ENCODE results near the gene RMND1. TPM values are rescaled to one million over a fixed set of nuclear protein-coding genes. Genes with fewer than 3 reads are reported as not detected.

RMND1 gene
- total RNA-seq, 1 donor: 56.5 TPM

DNA sequence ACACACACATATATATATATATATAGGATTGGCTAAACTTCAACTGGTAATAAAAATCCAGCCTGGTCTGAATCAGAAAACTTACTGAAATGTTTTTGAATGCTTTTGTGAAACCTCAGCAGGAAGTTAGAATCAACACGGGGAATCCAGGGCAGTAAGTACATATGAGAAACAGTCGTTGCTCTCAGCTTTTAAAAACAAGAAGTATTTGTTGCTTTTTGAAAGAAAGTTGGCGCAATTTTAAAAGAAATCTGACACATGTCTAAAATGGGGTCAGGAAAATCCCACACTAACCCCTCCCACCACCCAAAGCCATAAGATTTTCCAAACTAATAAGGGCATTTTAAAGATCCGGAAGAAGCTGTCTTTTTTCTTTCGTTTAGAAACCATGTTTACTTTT lies 30.4 kb upstream of the RMND1 start:
- peak; percentile 79 for DNase-seq (ENCODE audit: insufficient read length, low spot score, missing footprints)
- no peaks in the 10 kb centered on the region for H3K79me2 ChIP-seq (ENCODE audit: insufficient read depth, low read length)
- TF ChIP-seq, protein P1, sequence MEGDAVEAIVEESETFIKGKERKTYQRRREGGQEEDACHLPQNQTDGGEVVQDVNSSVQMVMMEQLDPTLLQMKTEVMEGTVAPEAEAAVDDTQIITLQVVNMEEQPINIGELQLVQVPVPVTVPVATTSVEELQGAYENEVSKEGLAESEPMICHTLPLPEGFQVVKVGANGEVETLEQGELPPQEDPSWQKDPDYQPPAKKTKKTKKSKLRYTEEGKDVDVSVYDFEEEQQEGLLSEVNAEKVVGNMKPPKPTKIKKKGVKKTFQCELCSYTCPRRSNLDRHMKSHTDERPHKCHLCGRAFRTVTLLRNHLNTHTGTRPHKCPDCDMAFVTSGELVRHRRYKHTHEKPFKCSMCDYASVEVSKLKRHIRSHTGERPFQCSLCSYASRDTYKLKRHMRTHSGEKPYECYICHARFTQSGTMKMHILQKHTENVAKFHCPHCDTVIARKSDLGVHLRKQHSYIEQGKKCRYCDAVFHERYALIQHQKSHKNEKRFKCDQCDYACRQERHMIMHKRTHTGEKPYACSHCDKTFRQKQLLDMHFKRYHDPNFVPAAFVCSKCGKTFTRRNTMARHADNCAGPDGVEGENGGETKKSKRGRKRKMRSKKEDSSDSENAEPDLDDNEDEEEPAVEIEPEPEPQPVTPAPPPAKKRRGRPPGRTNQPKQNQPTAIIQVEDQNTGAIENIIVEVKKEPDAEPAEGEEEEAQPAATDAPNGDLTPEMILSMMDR (IDR thresholded peaks at IDR 0.05; ENCODE audit: extremely low read depth, low read depth, low read length): no peak
- H3K27ac ChIP-seq (ENCODE audit: low read depth, low read length): peak overlapping the region; percentile 70
- no peaks in the 10 kb centered on the region for H3K36me3 ChIP-seq (ENCODE audit: insufficient read depth, low read length)
- H4K20me1 ChIP-seq (ENCODE audit: insufficient read depth, low read length): no peaks in the 10 kb centered on the region
- peaks cover 16% of the 10 kb centered on the region for H3K4me1 ChIP-seq (ENCODE audit: insufficient read depth, low read length)
- H3K4me2 ChIP-seq (ENCODE audit: insufficient read depth, low read length): peak overlapping the region; percentile 87
- no peaks in the 10 kb centered on the region for H3K9me3 ChIP-seq (ENCODE audit: low read depth, low read length)
- H3K4me3 ChIP-seq (ENCODE audit: insufficient read depth, low read length): peak overlapping the region; percentile 66
- H3K27me3 ChIP-seq (ENCODE audit: insufficient read depth, low read length): no peaks in the 10 kb centered on the region
- peak overlapping the region; percentile 90 for H2AFZ ChIP-seq (ENCODE audit: low read length)

DNA sequence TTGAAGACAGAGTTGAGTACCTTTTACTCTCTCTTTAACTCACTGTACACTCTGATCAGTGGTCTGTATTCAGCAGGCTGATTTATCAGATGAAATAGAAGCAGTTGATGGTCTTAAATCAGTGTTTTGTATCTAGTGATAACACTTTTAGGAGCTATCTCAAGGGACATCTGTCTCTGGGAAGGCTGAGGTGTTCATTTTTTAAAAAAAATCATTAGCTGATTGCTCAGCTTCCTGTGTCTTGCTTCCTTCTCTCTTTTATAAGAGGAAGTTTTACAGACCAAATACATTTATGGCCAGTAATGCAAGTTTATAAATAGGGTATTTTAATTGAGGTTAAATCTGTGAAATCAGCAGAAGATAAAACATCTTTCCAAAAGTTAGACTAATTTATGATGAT lies 29.9 kb upstream of the RMND1 start:
- DNase-seq (ENCODE audit: insufficient read length, low spot score, missing footprints): no peak
- H3K4me3 ChIP-seq (ENCODE audit: insufficient read depth, low read length): no peak overlapping the region
- no peaks in the 10 kb centered on the region for H4K20me1 ChIP-seq (ENCODE audit: insufficient read depth, low read length)
- peaks cover 16% of the 10 kb centered on the region for H3K4me1 ChIP-seq (ENCODE audit: insufficient read depth, low read length)
- H3K36me3 ChIP-seq (ENCODE audit: insufficient read depth, low read length): no peaks in the 10 kb centered on the region
- H2AFZ ChIP-seq (ENCODE audit: low read length): peak overlapping the region; percentile 84
- H3K27me3 ChIP-seq (ENCODE audit: insufficient read depth, low read length): no peaks in the 10 kb centered on the region
- H3K4me2 ChIP-seq (ENCODE audit: insufficient read depth, low read length): peak overlapping the region; percentile 87
- no peaks in the 10 kb centered on the region for H3K79me2 ChIP-seq (ENCODE audit: insufficient read depth, low read length)
- H3K9me3 ChIP-seq (ENCODE audit: low read depth, low read length): no peaks in the 10 kb centered on the region
- H3K27ac ChIP-seq (ENCODE audit: low read depth, low read length): peak overlapping the region; percentile 42
- TF ChIP-seq, protein P1 (IDR thresholded peaks at IDR 0.05; ENCODE audit: extremely low read depth, low read depth, low read length): no peak

DNA sequence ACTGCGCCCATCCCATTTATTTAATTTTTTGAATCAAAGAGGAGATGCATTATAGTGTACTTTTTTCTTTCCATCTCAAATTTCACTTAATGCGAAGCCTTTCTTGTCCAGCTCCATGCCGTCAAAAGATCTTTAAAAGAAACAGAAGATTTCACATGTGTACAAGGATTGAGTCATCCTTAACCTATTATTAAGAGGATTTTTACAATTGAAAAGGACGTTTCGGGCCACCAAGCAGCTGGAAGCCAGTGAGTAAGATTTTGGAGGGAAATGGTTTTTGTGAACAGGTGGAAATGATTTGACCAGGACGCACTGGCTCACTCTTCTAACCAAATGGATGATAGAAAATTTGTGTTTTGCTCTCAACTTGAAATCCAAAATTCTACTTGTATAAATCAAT lies 26.7 kb upstream of the RMND1 start:
- Histone ChIP-seq H2AFZ (ENCODE audit: low read length) (no peak overlapping the region), H3K27ac (ENCODE audit: low read depth, low read length) (no peak overlapping the region), H3K36me3 (ENCODE audit: insufficient read depth, low read length) (no peaks in the 10 kb centered on the region), H3K4me2 (ENCODE audit: insufficient read depth, low read length) (no peak overlapping the region), H3K79me2 (ENCODE audit: insufficient read depth, low read length) (no peaks in the 10 kb centered on the region), H3K4me3 (ENCODE audit: insufficient read depth, low read length) (no peak overlapping the region), H3K4me1 (ENCODE audit: insufficient read depth, low read length) (peaks cover 11% of the 10 kb centered on the region), H4K20me1 (ENCODE audit: insufficient read depth, low read length) (no peaks in the 10 kb centered on the region), H3K27me3 (ENCODE audit: insufficient read depth, low read length) (no peaks in the 10 kb centered on the region), H3K9me3 (ENCODE audit: low read depth, low read length) (no peaks in the 10 kb centered on the region)
- no peak for DNase-seq (ENCODE audit: insufficient read length, low spot score, missing footprints)
- TF ChIP-seq, protein P1 (IDR thresholded peaks at IDR 0.05; ENCODE audit: extremely low read depth, low read depth, low read length): no peak

DNA sequence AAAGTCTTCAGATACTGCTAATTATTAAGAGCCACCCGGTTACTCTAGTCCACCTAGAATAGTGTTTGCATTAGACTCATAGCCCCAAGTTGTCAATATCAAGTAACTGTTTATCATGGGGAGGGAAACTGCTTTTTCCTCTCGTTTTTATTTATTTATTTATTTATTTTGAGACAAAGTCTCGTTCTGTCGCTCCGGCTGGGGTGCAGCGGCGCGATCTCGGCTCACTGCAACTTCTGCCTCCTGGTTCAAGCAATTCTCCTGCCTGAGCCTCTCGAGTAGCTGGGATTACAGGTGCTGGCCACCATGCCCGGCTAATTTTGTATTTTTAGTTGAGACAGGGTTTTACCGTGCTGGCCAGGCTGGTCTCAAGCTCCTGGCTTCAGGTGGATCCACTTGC lies 25.8 kb upstream of the RMND1 start:
- H3K9me3 ChIP-seq (ENCODE audit: low read depth, low read length): no peaks in the 10 kb centered on the region
- no peak overlapping the region for H3K27ac ChIP-seq (ENCODE audit: low read depth, low read length)
- no peak overlapping the region for H3K4me2 ChIP-seq (ENCODE audit: insufficient read depth, low read length)
- H2AFZ ChIP-seq (ENCODE audit: low read length): no peak overlapping the region
- no peaks in the 10 kb centered on the region for H3K79me2 ChIP-seq (ENCODE audit: insufficient read depth, low read length)
- TF ChIP-seq, protein P1 (IDR thresholded peaks at IDR 0.05; ENCODE audit: extremely low read depth, low read depth, low read length): no peak
- peaks cover 10% of the 10 kb centered on the region for H3K4me1 ChIP-seq (ENCODE audit: insufficient read depth, low read length)
- H3K36me3 ChIP-seq (ENCODE audit: insufficient read depth, low read length): no peaks in the 10 kb centered on the region
- DNase-seq (ENCODE audit: insufficient read length, low spot score, missing footprints): no peak
- no peaks in the 10 kb centered on the region for H3K27me3 ChIP-seq (ENCODE audit: insufficient read depth, low read length)
- no peak overlapping the region for H3K4me3 ChIP-seq (ENCODE audit: insufficient read depth, low read length)
- H4K20me1 ChIP-seq (ENCODE audit: insufficient read depth, low read length): no peaks in the 10 kb centered on the region

Data from osteoblast (primary cell).